ENCODE results near the gene IGF2.
"Not testable (repeated sequence)": the region's sequence is repeated elsewhere in the genome, so short reads cannot be mapped to it uniquely, and the experiment has no call there.

IGF2 gene

DNA sequence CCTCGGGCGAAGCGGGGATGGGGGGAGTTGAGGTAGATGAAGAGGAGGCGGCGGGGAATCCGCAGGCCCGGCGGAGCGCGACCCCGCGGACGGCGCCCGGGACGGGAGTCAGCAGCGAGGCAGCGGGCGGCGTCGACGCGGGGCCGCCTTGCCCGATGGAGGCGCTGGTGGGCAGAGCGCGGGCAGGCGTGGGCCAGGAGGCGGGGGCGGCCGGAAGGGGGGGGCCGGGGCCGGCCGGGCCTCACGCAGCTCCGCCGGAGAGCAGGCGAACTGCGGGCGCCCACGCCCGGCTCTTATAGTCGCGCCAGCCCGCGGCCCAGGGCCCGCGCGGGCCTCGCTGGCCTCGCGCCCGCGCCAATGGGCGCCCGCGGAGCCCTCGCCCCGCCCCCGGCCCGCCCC lies at the start of gene IGF2:
IGF2 (minus strand) TSS at position 267 of the 399 bp plus-strand sequence. CDS start 3,866 bp downstream, outside the sequence.
- DNase-seq (ENCODE audit: low spot score) (peak; percentile 37), FAIRE-seq (no peak)

DNA sequence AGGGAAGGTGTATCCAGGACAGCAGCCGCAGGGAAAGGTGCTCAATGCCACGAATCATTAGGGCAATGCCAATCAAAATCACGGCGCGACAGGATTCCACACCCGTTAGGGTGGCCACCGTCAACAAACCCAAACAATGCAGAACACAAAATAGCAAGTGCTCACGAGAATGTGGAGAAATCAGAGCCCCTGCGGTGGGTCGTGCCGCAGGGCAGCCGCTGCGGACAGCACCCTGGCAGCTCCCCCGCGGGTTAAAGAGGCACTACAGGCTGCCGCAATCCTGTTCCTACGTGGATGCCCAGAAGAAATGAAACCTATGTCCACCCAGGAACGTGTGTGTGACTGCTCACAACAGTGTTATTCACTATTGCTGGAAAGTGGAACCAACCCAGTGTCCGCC lies 49.6 kb upstream of the IGF2 start:
- FAIRE-seq: no peak
- DNase-seq (ENCODE audit: low spot score): no peak

GRCh38 chr11:2187280-2187707 lies 48.1 kb upstream of the IGF2 start:
- FAIRE-seq: peak; percentile 99

DNA sequence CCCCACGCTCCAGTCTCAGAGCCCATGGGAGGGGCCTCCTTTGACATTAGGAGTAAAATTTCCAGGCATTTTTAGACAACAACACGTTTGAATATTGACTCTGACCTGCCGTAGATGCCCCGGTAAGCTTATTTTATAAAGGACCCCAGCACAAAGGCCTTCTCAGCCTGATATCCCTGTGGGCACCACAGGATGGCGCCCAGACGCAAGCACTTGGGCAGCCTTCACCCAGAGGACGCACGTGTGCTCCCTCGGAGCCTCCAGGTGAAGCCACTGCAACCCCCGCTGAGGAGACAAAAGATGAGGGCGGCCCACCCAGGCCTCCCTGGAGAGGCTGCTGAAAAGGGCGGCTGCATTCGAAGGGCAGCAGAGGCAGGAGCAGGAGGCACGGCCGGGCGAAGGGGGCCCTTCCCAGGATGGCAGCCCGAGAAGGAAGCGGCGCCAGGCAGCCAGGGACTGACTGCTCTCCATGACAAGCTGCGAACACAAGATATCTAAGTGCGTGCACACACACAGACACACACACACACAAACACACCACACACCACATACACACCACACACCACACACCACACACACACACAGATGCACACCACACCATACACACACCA lies 47.6 kb upstream of the IGF2 start:
- peak; percentile 61 for DNase-seq (ENCODE audit: low spot score)
- no peak for FAIRE-seq

More at GRCh38 chr11:2187280-2187707, 48.1 kb upstream of the IGF2 start:
- DNase-seq (ENCODE audit: low spot score): no peak

GRCh38 chr11:2185324-2186085 lies 46.3 kb upstream of the IGF2 start:
- FAIRE-seq (no peak), DNase-seq (ENCODE audit: low spot score) (no peak)

DNA sequence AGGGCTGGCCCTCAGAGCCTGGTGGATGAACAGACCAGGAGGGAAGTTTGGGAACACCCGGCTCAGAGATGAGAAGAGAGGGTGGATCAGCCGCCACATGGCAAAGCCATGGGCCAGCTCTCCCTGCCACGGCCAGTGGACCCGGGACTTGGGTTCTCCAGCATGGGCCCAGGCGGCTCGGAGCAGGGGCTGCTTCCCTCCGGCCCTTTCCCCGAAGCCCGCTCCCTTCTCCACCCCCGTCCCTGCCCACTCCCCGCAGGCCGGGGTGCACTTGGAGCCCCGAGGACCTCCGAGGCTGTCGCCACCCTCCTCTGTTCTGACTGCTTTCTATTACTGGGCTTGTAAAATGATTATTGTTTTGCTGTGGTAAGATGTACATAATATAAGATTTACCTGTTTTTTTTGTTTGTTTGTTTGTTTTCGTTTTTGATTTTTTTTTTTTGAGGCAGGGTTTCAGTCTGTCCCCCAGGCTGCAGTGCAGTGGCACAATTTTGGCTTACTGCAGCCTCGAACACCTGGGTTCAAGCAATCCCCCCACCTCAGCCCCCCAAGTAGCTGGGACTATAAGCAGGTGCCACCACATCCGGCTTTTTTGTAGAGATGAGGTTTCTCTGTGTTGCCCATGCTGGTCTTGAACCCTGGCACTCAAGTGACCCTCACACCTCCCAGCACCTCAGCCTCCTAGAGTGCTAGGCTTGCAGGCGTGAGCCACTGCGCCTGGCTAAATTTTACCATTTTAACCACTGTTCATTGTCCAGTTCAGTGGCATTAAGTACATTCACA lies 43.7 kb upstream of the IGF2 start:
- FAIRE-seq (no peak), DNase-seq (ENCODE audit: low spot score) (no peak)

GRCh38 chr11:2182075-2182474 lies 42.9 kb upstream of the IGF2 start:
- no peak for FAIRE-seq
- no peak for DNase-seq (ENCODE audit: low spot score)

- FAIRE-seq (no peak), DNase-seq (ENCODE audit: low spot score) (no peak)
Measured at GRCh38 chr11:2180789-2181370, 41.7 kb upstream of the IGF2 start.

GRCh38 chr11:2180347-2180746 lies 41.2 kb upstream of the IGF2 start:
- no peak for FAIRE-seq
- no peak for DNase-seq (ENCODE audit: low spot score)

GRCh38 chr11:2179516-2179915 lies 40.3 kb upstream of the IGF2 start:
- DNase-seq (ENCODE audit: low spot score): no peak
- FAIRE-seq: no peak

GRCh38 chr11:2178906-2179494 lies 39.8 kb upstream of the IGF2 start:
- peak; percentile 79 for DNase-seq (ENCODE audit: low spot score)
- FAIRE-seq: peak; percentile 17

DNA sequence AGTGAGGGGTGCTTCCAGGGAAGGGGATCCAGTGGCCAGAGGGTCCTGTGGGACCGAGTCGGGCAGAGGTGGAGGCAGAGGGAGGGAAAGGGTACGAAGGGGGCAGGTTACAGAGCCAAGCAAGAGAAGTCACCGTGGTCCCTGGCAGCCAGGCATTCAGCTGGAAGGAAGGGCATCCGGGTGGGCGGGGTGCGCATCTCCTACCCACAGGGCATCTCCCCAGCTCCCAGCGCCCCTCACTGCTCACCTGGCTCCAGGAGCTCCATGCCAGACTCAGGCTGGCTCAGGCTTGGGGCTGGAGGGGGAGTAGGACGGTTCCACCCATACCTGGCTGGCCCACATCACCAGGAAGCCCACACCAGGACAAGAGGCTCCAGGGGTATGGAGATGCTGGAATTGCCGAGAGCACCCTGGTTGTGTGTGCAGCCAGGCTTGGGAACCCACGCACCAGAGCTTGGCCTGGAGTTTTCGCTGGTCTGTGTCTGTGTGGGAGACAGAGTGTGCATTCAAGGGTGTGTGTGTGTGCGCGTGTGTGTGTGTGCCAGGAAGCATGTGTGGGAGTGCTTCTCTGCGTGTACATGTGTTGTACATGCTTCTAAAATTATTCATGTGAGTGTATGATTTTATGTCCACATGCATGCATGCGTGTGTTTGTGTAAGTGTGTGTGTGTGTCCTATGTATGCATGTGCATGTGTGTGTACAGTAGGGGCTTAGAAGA lies 39.0 kb upstream of the IGF2 start:
- not testable (repeated sequence) for FAIRE-seq; DNase-seq (ENCODE audit: low spot score)

- FAIRE-seq (no peak), DNase-seq (ENCODE audit: low spot score) (no peak)
Measured at GRCh38 chr11:2177076-2177475, 37.9 kb upstream of the IGF2 start.

DNA sequence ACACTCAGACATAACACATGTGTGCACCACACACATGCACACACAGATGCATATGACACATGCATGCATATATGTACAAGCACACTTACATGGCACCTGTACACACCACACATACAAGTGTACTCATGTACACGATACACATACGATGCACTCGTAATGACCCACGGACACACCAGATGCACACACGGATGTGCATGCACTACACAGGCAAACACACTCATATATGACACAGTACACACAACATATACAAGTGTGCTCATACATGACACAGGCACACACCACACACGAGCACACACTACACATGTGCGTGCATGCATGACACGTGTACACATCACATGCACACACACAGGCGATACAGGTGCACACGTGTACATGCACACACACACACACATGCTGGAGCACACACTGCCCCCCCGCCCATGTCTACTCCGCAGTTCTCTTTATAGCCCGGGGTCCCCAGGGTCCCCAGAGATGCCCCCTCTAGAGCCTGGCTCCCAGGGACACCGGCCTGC lies 37.3 kb upstream of the IGF2 start:
- DNase-seq (ENCODE audit: low spot score) (no peak), FAIRE-seq (peak; percentile 94)

GRCh38 chr11:2175659-2176058 lies 36.5 kb upstream of the IGF2 start:
- FAIRE-seq (no peak), DNase-seq (ENCODE audit: low spot score) (peak; percentile 61)

- DNase-seq (ENCODE audit: low spot score) (no peak), FAIRE-seq (no peak)
Measured at GRCh38 chr11:2174361-2174760, 35.2 kb upstream of the IGF2 start.

DNA sequence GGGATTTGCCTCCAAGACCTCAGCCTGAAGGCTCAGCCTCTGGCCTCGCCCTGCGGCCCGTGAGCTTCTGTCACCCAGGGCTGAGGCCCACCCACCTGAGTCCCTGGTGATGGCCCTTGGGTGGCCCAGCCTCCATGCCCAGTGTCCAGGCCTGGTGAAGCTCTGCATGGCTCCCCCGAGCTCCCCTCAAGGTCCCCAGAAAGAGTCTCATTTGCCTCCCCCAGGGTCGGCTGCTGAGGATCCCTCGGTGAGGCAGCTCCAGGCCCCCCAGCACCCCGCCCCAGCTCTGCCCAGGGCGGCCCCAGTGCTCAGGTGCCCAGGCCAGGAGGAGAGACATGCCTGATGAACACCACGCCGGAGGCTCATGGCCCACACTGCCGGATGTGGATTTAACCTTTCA lies 34.6 kb upstream of the IGF2 start:
- DNase-seq (ENCODE audit: low spot score) (no peak), FAIRE-seq (no peak)

DNA sequence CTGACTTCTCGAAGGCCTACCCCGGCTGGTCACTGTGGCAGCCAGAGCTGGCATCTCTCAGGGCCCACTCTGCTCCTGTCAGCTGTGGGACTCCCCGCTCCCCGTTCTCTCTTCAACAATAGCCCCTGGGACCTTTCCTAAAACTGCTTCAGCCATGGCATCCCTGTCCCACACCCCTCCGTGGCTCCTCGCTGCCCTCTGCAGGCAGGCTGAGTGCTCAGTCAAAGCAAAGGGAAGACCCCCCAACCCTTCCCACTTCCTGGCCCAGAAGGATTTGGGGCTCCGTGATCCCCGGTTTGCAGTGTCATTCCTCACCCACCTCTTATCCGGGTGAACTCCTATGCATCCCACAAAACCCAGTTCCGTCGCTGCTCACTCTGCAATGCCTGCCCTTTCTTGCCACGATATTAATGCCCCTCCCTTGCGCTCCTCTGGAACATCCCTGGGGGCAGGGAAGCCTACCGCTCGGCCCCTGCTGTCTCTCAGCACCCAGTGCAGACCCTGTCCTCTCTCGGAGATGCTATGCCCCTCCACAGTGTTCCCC lies 34.0 kb upstream of the IGF2 start:
- FAIRE-seq (no peak), DNase-seq (ENCODE audit: low spot score) (no peak)

- FAIRE-seq (no peak), DNase-seq (ENCODE audit: low spot score) (no peak)
Measured at GRCh38 chr11:2172676-2173075, 33.5 kb upstream of the IGF2 start.

DNA sequence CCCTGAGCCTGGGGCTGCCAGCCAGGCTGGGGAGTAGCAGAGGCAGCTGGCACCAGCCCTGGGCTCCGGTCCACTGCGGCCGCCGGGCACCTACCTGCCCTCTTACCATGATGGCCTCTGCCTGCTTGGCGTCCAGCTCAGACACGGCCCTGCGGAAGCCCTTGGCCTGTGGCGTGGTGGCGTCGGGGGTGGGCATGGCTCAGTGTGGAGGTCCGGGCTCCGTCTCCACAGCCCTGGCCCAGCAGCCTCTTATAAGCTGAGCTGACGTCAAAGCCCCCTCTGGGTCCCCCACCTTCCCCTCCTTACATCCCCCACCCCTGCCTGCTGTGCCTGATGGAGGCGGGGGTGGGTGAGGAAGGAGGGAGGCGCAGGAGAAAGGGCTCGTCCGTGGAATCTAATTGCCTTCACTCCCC lies 32.4 kb upstream of the IGF2 start, which contains the start of gene TH:
TH (minus strand) TSS at position 225 of the 413 bp plus-strand sequence; CDS start at position 196, 29 bp downstream.
- DNase-seq (ENCODE audit: low spot score) (no peak), FAIRE-seq (no peak)
